GM18861 (cell line): Measurements from ENCODE around the gene CDCA3.

Source experiments
- ATAC-seq: cut with Tn5 transposase; IDR thresholded peaks from one replicate; pipeline ENCODE4 v1.9.1; 2021; ENCODE audit not compliant: unreplicated experiment

Gene CDCA3

GRCh38 chr12:6821591-6822425, 29.3 kb downstream of the CDCA3 start, which contains the start of gene GPR162:
Gene GPR162 (plus strand): TSS chr12:6821821. CDS start chr12:6823899, 2,078 bp downstream.
- no peak for ATAC-seq

DNA sequence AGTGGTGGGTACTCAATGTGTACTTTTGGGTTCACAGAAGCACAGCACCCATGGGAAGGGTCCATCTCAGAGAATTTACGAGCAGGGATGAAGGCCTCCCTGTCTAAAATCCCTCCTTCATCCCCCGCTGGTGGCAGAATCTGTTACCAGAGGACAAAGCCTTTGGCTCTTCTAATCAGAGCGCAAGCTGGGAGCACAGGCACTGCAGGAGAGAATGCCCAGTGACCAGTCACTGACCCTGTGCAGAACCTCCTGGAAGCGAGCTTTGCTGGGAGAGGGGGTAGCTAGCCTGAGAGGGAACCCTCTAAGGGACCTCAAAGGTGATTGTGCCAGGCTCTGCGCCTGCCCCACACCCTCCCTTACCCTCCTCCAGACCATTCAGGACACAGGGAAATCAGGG, 30.9 kb downstream of the CDCA3 start:
- ATAC-seq: no peak

DNA sequence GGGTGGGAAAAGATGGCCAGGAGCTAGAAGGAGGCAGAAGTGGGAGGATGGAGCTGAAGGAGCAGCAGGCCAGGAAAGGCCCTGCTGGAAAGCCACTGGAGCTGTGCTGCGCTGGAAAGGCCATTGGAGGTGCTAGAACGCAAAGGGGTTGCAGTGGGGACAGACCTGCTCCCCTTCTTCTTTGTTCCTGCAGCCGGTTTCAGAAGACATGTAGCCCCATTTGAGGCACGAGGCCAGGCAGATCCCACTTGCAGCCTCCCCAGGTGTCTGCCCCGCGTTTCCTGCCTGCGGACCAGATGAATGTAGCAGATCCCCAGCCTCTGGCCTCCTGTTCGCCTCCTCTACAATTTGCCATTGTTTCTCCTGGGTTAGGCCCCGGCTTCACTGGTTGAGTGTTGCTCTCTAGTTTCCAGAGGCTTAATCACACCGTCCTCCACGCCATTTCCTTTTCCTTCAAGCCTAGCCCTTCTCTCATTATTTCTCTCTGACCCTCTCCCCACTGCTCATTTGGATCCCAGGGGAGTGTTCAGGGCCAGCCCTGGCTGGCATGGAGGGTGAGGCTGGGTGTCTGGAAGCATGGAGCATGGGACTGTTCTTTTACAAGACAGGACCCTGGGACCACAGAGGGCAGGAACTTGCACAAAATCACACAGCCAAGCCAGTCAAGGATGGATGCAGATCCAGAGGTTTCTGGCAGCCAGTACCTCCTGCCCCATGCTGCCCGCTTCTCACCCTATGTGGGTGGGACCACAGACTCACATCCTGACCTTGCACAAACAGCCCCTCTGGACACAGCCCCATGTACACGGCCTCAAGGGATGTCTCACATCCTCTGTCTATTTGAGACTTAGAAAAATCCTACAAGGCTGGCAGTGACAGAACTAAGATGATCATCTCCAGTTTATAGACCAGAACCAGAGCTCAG, 31.7 kb downstream of the CDCA3 start:
- ATAC-seq: no peak

GRCh38 chr12:6818645-6819044, 32.4 kb downstream of the CDCA3 start:
- ATAC-seq: no peak

- ATAC-seq: no peak
These were observed 32.9 kb downstream of the CDCA3 start for GRCh38 chr12:6818222-6818621.

DNA sequence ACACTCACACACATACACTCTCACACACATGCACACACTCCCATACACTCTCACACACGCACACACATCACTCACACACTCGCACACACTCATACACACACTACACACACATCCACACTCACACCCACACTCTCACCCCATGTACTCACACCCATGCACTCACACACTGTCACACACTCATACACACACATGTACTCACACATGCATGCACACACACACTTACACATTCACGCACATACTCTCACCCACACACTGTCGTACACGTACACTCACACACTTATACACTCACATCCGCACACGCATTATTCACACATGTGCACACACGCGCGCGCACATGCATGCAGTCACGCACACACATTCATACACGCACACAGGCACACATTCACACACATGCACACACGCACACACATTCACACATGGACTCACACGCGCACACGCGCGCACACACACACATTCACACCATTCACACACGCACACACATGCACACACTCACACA, 33.4 kb downstream of the CDCA3 start:
- no peak for ATAC-seq

- ATAC-seq: no peak
These were observed 34.0 kb downstream of the CDCA3 start for GRCh38 chr12:6817098-6817497.

GRCh38 chr12:6816598-6816997, 34.5 kb downstream of the CDCA3 start:
- ATAC-seq: no peak

DNA sequence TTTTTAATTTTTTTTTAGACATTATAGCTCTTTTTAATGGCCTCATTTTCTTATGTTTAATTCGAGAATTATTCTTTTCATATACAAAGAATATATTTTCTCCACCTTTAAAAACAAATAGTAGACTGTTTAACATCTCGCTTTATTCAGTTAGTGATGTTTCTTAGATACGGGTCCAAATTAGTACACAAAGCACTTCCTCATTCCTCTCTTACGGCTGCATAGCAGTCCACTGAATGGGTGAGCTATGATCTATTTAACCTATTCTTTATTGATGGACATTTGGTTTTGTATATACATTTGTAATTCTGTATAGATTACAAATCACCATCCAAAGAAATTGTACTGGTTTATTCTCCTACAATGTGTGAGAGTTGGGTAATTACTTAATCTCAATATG, 37.7 kb downstream of the CDCA3 start:
- ATAC-seq: no peak

DNA sequence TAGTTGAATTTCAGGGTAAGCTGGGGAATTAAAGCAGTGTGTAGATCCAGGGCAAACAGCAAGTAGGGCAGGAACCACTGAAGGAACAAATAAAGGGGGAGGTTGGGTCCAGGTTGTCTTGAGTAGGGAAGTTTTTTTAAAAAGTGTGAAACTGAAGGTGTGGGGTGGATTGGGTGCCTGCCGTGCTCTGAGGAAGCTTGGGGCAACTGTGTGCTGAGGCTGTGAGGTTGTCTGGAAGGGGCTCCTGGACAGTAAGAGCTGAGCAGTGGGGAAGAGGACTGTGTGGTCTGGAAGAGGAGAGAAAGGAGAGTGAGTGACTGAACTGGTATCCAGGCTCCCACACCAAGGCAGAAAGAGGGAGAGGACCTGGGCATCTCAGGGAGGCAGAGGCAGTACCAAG, 40.3 kb downstream of the CDCA3 start:
- ATAC-seq: no peak

GRCh38 chr12:6809056-6809455, 42.0 kb downstream of the CDCA3 start:
- ATAC-seq: no peak

DNA sequence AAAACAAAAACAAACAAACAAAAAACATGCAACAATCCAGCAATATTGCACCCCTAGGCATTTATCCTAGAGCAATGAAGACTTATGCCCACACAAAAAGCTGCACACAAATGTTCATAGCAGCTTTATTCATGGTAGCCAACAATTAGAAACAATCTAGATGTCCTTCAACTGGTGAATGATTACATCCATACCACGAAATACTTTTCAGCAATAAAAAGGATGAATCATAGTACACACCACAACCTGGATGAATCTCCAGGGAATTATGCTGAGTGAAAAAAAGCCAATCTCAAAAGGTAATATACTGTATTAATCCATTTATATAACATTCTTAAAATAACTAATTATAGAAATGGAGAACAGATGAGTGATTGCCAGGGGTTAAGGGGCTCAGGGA, 43.9 kb downstream of the CDCA3 start:
- no peak for ATAC-seq

DNA sequence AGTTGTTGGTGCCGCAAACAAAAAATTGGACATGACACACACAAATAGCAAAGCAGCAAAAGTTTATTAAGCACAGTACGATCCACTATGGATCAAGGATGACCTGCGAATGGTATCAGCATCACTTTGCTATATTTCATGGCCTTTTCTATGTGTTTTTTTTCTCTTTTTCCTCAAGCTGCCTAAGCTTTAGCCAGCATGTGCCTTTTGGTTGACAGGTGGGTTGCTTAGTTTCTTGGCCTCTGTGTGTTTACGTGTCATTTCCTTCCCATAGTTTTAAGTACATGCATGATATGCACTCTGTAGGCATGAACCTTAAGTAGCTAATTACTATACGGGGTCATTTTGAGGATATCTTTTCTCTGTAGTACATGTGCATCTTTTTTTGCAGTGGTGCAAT, 51.9 kb downstream of the CDCA3 start:
- ATAC-seq: no peak
